Lower lobe of right lung (tissue), 2 donors: ENCODE measurements around the gene CPSF6. TPM values are rescaled to one million over a fixed set of nuclear protein-coding genes. Genes with fewer than 3 reads are reported as not detected.
"Not testable (repeated sequence)": the region's sequence is repeated elsewhere in the genome, so short reads cannot be mapped to it uniquely, and the experiment has no call there.

Experiments
- ATAC-seq, 2 donors: fragments of 200-7000 bp; cut with Tn5 transposase; one replicate each; pipeline ENCODE4 v1.9.1; 2020 to 2022; ENCODE audit warnings: mild to moderate bottlenecking in 2 of 2, moderate library complexity in 2 of 2
- DNase-seq: peaks from one replicate; pipeline ENCODE4 v3.0.0-alpha.2; 2020
- H3K27ac ChIP-seq: fragments of 200-600 bp; one replicate; pipeline ENCODE4 v1.8.0; 2022
- H3K27me3 ChIP-seq: fragments of 200-600 bp; one replicate; pipeline ENCODE4 v1.8.0; 2022; ENCODE audit warnings: low read depth
- H3K36me3 ChIP-seq: fragments of 200-600 bp; one replicate; pipeline ENCODE4 v1.8.0; 2022; ENCODE audit warnings: mild to moderate bottlenecking
- H3K4me1 ChIP-seq: fragments of 200-600 bp; one replicate; pipeline ENCODE4 v1.8.0; 2022
- H3K4me3 ChIP-seq: fragments of 200-600 bp; one replicate; pipeline ENCODE4 v1.8.0; 2022; ENCODE audit warnings: mild to moderate bottlenecking
- H3K9me3 ChIP-seq: fragments of 200-600 bp; one replicate; pipeline ENCODE4 v1.8.0; 2022
- CTCF ChIP-seq: fragments of 200-600 bp; IDR thresholded peaks from one replicate; pipeline ENCODE4 v1.8.0; 2022; ENCODE audit warnings: antibody characterized with exemption, mild to moderate bottlenecking
- intact Hi-C: fragments of 100-400 bp; cut with DNase I; formaldehyde crosslinking; loops from one replicate; pipeline ENCODE4 v1.11.0; 2022
- long read RNA-seq: library from polyadenylated mRNA; unstranded; transcript quantifications from one replicate; pipeline ENCODE4 v2.0.0, GENCODE V29; 2021
- total RNA-seq: library from RNA; stranded (reverse); fragmentation: NEBNext Ultra II Directional; extraction: Animal tissue kit (Norgen Biotek cat#: 25700); gene quantifications from one replicate; pipeline ENCODE4 v1.2.1, GENCODE V29; 2021
- donor health status: DM: no; HTN: yes; CAD: no; lungs with severe emphysema.

CPSF6 gene
- total RNA-seq: 59.1 TPM
- long read RNA-seq, full-length matches to known transcripts: 31 of 64 reads
- long read RNA-seq, partial matches to known transcripts: 9 of 64 reads
- long read RNA-seq, other reads (novel, unspliced or antisense): 24 of 64 reads

GRCh38 chr12:69239352-69239921, at the start of gene CPSF6:
CPSF6 (plus strand) TSS chr12:69239569; CDS start chr12:69239647, 78 bp downstream.
- peak; percentile 99 to 100 for ATAC-seq
- intact Hi-C loops: no loop called here

GRCh38 chr12:69196302-69197288, 42.8 kb upstream of the CPSF6 start:
- TF ChIP-seq CTCF: peak; percentile 43
- H3K9me3 ChIP-seq: peaks cover 29% of the 10 kb centered on the region
- H3K27me3 ChIP-seq: no peaks in the 10 kb centered on the region
- H3K36me3 ChIP-seq: no peaks in the 10 kb centered on the region
- H3K27ac ChIP-seq: no peak overlapping the region
- DNase-seq (no peak), ATAC-seq (peak in 1 of 2 donors; percentile 64)
- no peak overlapping the region for H3K4me3 ChIP-seq
- intact Hi-C loops: no loop called here
- no peaks in the 10 kb centered on the region for H3K4me1 ChIP-seq

More at GRCh38 chr12:69239352-69239921, at the start of gene CPSF6:
- Histone ChIP-seq H3K27ac (peak within 1 kb of the TSS; percentile 94), H3K9me3 (no peaks in the 10 kb centered on the region), H3K36me3 (no peaks in the 10 kb centered on the region), H3K4me3 (peak within 1 kb of the TSS; percentile 84), H3K4me1 (peaks cover 41% of the 10 kb centered on the region), H3K27me3 (no peaks in the 10 kb centered on the region)
- peak; percentile 98 for DNase-seq
- TF ChIP-seq CTCF: no peak

GRCh38 chr12:69199976-69200375, 39.4 kb upstream of the CPSF6 start:
- peaks cover 32% of the 10 kb centered on the region for H3K9me3 ChIP-seq
- H3K27ac ChIP-seq, H3K27me3 ChIP-seq, intact Hi-C loops, H3K4me3 ChIP-seq, H3K36me3 ChIP-seq, DNase-seq, H3K4me1 ChIP-seq, ATAC-seq: not testable (repeated sequence)

GRCh38 chr12:69204191-69204590, 35.2 kb upstream of the CPSF6 start:
- H3K27ac ChIP-seq: no peak overlapping the region
- no peaks in the 10 kb centered on the region for H3K36me3 ChIP-seq
- peaks cover 20% of the 10 kb centered on the region for H3K9me3 ChIP-seq
- H3K4me1 ChIP-seq: no peaks in the 10 kb centered on the region
- H3K4me3 ChIP-seq: no peak overlapping the region
- intact Hi-C loops: no loop called here
- TF ChIP-seq CTCF: no peak
- ATAC-seq (peak in 1 of 2 donors; percentile 21), DNase-seq (no peak)
- no peaks in the 10 kb centered on the region for H3K27me3 ChIP-seq

GRCh38 chr12:69210661-69211060, 28.7 kb upstream of the CPSF6 start:
- no peak for TF ChIP-seq CTCF
- intact Hi-C loops: no loop called here
- H3K27ac ChIP-seq: no peak overlapping the region
- no peaks in the 10 kb centered on the region for H3K4me1 ChIP-seq
- no peaks in the 10 kb centered on the region for H3K9me3 ChIP-seq
- DNase-seq: no peak
- H3K36me3 ChIP-seq: no peaks in the 10 kb centered on the region
- ATAC-seq: no peak
- H3K4me3 ChIP-seq: no peak overlapping the region
- H3K27me3 ChIP-seq: no peaks in the 10 kb centered on the region
